DND-41 (cell line): ENCODE results near the gene KRTAP10-5.

ENCODE experiments used
- CTCF ChIP-seq: IDR thresholded peaks from 2 replicates; pipeline ENCODE4 v1.5.1; 2012; ENCODE audit warnings: borderline replicate concordance, low read length, moderate library complexity, mild to moderate bottlenecking; ENCODE audit not compliant: poor library complexity, severe bottlenecking; ENCODE audit errors: extremely low read depth
- EZH2 ChIP-seq: IDR thresholded peaks from 3 replicates; pipeline ENCODE4 v1.6.1; 2012; ENCODE audit warnings: borderline replicate concordance, low read depth, mild to moderate bottlenecking, moderate library complexity, low read length, inconsistent platforms; ENCODE audit not compliant: severe bottlenecking

- no peak for TF ChIP-seq CTCF
- no peak for TF ChIP-seq EZH2
Observed at GRCh38 chr21:44589586-44590305, 9.3 kb upstream of the KRTAP10-5 start.
